GOT3 (cell line): Measurements from ENCODE around the gene MB.
A peak's percentile ranks its signal among the peaks of the same experiment; 100 is the strongest.

ENCODE experiments used
- DNase-seq: peaks from one replicate; lab custom pipeline; 2025; ENCODE audit warnings: mixed read lengths; lab: John Stamatoyannopoulos, UW

Gene MB

GRCh38 chr22:35593891-35594470 is 23.1 kb downstream of the MB start:
- DNase-seq: no peak

DNA sequence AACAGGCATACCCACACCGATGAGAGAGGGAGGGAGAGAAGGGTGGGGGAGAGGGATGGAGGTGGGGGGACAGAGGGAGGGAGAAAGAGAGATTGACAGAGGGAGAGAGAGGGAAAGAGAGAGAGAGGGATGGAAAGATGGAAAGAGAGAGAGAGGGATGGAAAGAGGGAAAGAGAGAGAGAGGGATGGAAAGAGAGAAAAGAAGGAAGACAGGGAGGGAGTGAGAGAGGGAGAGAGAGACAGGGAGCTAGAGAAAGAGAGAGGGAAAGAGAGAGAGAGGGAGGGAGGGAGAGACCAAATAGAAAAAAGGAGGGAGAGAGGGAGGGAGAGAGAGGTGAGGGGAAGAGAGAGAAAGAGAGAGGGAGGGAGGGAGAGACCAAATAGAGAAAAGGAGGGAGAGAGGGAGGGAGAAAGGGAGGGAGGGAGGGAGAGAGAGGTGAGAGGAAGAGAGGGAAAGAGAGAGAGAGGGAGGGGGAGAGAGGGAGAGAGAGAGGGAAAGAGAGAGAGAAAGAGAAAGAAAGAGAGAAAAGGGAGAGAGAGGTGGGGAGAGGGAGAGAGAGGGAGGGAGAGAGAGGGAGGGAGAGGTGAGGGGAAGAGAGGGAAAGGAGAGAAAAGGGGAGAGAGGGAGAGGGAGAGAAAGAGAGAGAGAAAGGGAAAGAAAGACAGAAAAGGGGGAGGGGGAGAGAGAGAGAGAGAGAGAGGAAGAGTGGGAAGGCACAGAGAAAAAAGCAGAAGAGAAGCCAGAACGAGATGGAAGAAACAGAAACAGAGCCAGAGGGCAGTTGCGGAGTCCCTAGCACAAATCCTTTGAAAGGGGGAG is 23.8 kb downstream of the MB start:
- no peak for DNase-seq

DNA sequence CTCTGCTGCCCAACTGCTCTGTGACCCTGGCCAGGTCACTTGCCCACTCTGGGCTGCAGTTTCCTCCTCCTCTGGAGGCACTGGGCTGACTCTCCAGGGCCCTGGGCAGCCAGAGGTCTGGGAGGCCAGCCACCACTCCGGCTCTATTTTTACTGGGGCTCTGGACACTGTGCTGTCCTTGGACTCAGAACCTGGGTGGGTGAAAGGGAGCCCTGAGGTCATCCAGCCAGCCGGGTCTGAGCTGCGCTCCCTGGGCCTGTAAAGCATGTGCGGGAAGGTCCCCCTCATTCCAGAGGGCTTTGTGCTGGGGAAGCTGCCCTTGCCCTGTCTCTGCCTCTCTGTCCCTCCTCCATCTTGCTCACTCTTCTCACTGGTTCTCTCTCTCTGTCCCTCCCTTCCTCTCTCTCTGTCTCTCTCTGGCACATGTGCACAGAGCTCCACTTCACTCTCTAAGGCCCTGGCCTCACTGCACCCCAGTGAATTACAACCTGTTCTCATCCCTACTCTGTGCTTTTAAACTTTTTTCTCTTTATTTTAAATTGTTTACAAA is 24.6 kb downstream of the MB start:
- no peak for DNase-seq

DNA sequence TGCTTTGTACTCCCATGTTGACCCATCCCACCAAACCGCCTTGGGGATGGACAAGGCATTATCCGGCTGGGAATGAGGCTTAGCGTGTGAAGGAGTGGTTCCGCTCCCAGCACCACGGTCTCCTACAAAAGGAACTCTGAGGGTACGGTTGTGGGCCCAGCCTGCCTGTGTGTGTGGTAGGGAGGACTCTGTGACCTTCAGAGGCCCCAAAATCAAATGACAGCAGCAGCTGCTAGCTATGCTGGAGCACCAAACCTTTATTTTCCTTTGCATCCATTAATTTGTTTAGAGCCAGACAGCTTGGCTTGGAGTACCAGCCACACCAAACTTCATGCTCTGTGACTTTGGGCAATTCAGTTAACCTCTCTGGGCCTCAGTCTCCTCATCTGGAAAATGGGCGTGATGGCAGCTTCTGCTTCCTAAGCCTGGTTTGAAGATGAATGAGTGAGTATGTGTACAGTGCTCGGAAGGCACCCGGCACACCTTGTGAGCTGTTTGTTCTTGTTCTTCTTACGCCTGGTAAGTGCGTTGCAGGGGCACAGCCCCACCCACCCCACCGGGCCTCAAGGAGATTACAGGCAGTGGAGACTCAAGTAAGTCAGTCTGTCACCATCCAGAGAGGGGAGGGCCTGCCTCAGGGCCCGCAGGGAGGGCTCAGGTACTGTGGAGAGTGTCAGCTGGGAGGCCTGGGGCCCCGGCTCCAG is 25.3 kb downstream of the MB start:
- no peak for DNase-seq

DNA sequence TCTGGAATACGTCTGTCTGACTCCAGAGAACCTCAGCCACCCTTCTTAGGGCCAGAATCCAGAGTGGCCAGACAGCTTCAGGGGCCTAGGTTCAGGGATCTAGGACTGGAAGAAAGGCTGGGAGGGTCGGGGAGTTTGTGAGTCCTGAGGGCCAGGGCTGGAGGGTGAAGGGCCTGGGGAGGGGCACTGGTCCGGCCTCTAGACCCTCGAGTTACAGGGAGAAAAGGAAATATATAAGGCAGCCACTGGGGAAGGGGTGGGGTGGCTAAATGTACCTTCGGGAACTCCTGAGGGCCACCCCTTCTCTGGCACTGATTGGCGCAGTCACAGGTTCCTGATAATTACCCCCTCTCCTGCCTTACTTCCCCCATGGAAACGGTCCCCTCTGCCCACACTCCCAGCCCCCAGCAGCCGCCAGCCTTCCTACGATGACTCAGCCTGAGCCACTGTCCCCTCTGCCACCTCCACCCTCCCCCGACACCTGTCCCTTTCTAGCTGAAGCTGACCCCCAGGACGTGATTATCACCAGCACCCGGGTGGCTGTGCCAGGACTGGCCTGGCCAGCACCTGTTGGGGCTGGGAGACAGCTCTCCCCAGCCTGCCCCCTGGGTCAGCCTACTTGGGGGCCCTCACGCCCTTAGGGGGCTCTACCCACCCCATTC is 26.4 kb downstream of the MB start:
- DNase-seq: no peak

DNA sequence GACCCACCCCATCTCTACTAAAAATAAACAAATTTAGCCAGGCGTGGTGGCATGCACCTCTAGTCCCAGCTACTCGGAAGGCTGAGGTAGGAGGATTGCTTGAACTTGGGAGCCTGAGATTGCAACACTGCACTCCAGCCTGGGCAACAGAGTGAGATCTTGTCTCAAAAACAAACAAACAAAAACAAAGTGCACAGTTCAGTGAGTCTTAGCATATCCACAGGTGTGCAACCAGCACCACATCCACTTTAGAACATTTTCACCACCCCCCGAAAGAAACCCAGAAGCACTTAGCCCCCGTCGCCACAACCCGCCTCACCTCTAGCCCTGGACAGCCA is 27.4 kb downstream of the MB start:
- no peak for DNase-seq

- DNase-seq: peak; percentile 61
Observed at GRCh38 chr22:35589071-35589755, 27.9 kb downstream of the MB start.

- no peak for DNase-seq
Observed at GRCh38 chr22:35587896-35588295, 29.2 kb downstream of the MB start.

DNA sequence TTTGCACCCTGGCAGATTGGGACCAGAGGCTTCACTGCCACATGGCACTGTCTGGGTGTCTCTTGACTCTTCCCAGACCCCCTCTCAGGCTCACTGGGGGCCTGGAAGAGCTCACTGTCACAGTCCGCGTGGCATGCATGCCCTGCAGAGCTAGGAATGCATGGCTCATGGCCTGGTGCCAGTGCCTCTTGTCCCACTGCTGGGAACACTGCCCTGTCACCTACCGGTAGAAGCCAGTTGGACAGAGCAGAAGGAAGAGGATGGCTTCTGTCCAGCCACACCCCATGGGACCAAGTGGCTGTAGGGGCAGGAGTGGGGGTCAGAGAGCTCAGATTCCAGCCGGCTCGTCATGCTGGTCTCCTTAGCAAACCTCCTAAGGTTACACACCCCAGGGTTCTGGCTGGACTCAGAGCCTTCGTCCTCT is 29.7 kb downstream of the MB start:
- no peak for DNase-seq

GRCh38 chr22:35586771-35587170 is 30.4 kb downstream of the MB start:
- no peak for DNase-seq

GRCh38 chr22:35582861-35583670 is 34.1 kb downstream of the MB start:
- DNase-seq: peak; percentile 22

DNA sequence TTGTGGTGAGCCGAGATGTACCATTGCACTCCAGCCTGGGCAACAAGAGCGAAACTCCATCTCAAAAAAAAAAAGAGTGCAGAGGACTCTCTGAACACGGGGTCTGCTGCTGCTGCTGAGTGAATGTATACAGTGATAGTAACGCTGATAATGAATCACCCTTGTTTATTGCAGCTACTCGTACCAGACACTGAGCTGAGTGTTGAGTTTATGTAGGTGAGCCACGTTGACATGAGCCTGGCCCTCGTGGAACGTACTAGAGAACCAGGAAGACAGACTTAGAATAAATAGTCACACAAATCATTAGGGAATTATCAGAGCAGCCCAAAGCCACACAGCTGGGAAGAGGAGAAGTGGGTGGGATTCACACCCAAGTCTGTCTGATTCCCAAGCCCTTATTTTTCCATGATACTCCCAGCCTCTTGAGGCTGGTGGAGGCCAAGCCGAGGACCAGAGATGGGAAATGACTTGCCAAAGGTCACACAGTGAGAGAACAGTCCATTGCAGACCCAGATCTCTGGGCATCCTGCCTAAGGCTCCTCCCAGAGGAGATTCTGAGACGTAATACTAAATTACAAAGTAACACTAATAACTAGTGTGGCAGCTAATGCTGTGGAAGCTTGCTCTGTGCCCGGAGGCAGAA is 34.8 kb downstream of the MB start:
- no peak for DNase-seq

GRCh38 chr22:35581023-35581413 is 36.1 kb downstream of the MB start:
- no peak for DNase-seq

DNA sequence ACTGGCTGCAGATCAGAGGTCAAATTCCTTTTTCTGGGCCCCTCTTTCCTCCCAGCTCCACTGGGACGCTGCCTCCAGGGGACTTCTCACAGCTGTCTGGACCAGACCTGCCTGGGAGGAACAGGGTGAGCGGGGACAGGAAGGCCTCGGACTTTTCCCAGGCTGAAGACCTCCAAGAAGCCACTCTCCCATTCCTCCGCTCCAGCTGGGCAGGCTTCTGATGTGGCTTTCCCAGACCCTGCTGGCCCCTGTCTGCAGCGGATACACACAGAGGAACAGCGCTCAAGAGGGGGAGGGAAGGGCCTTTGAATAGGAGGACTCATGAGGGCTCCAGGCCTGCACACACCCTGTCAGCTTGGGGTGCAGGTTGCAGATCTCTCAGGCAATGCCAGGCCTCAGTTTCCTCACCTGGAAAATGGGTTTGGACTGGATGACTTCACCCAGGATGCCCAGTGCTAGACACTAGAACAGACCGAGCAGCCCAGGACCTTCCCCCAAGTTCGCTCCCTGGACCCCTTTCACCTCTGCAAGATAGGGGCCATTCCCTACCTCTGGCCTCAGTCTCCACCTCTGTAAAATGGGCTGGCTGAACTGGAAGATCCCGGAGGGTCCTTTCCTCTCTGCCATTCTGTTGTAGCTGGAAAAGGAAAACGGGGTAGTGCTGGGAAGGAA is 36.6 kb downstream of the MB start:
- DNase-seq: no peak

DNA sequence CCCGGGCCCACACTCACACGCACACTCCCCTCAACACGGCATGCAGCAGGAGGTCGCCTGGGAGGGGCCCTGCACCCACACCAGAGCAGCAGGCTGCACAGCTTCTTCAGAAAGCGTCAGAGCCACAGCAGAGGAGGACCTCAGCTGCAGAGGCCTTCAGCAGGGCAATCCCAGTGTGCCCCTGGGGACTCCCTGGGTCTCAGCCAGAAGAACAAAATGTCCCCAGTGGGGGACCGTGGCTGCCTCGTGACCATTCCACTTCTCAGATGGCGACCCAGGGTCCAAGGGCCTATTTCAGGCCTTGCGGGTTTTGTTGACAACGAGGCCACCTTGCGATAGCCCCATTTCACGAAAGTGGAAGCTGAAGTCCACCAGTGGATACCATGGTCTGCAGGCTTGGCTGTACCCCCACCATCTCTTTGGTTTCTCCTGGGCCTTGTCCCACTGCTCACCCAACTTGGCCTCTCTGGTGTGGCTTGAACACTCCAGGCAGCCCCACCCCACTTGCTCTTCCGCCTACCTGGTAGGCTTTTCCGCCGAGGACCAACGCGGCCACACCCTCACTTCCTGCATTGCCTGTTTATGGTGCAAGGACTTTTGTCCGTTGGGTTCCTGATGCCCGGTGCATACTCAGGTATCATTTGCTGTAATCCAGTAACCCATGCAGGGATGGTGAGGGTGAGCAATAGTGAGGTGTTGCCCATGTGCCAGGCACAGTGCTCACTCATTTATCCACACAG is 38.1 kb downstream of the MB start:
- no peak for DNase-seq

- no peak for DNase-seq
Observed at GRCh38 chr22:35577799-35578659, 39.1 kb downstream of the MB start.

DNA sequence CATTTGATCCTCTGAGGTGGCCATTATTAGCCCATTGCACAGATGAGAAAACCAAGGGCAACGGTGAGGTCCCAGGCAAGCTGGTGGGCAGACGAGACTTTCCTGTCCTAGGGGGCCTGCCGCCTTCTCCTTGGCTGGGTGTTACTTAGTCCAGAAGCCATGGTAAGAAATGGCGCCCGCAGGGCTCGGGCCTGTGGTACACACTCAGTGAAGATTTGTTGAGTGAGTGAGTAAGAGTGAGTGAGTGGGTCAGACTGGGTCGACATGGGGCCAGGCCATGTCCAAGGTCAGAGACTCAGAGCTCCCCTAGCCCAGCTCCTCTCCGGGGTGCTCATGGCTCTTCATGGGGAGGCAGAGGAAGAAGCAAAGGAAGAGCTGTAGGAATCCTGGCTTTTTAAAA is 40.5 kb downstream of the MB start:
- DNase-seq: no peak

GRCh38 chr22:35575116-35575748 is 41.9 kb downstream of the MB start:
- DNase-seq: no peak
